ELR (cell line): ENCODE measurements around the gene CHDH.
A peak's percentile ranks its signal among the peaks of the same experiment; 100 is the strongest.

Experiments
- DNase-seq: peaks from one replicate; pipeline ENCODE4 v3.0.0-alpha.2; 2015; ENCODE audit warnings: low read depth

Gene CHDH

DNA sequence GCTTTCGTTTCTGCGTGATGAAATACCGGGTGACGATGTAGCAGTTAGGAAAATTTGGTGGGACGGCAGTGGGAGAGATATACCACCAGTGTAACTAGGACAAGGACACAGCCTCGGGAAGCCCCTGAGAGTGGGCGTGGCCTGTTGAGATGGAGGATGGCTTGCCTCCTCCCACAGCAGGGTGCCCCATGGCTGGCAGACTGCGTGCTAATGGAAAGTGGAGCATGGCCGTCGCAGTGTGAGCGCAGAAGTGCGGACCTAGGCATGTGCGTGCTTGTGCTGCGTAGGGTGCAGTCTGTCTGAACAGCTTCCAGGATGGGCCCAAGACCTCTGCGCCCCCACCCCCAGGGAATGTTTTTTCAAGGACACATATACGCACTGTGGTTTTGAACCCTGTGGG lies 56.8 kb downstream of the CHDH start:
- DNase-seq = no peak

- no peak for DNase-seq
Observed at GRCh38 chr3:53788038-53788437, 58.2 kb downstream of the CHDH start.

DNA sequence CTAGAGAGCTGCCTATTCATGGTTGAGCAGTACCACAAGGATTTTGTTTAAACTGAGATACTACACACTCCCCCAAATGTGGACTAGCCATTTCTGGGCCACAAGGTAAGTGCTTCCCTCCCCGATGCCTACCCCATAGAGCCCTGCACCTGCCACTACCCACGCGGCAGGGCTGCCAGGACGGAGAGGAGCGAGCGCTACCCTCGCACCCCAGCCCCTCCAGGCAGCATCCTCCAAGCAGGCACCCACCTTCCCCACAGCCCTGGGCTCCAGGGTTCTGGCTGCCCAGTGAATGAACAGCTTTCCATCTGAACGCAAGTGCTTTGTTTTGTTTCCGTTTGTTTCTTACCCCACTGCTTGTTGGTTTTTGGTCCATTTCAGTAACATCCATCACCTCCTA lies 59.2 kb downstream of the CHDH start:
- no peak for DNase-seq

GRCh38 chr3:53780806-53781205 lies 65.4 kb downstream of the CHDH start:
- DNase-seq = no peak

DNA sequence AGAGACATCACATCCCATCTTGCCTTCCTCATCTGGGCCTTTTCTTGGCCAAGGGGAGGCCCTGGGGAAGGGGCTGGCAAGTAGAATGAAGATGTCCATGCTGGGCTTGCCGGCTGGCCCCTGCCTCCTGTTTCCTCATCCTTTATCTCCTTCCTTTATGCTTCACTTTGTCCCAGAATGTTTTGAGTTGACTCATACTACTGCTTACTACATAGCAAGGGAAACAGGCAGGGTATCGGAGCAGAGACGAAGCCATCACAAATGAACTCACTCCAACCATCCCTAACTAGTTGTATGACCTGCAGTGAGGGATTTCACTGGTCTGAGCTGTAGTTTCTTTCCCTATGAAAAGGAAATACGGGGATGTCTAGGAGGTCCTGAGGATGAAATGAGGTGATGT lies 66.0 kb downstream of the CHDH start:
- DNase-seq = no peak

DNA sequence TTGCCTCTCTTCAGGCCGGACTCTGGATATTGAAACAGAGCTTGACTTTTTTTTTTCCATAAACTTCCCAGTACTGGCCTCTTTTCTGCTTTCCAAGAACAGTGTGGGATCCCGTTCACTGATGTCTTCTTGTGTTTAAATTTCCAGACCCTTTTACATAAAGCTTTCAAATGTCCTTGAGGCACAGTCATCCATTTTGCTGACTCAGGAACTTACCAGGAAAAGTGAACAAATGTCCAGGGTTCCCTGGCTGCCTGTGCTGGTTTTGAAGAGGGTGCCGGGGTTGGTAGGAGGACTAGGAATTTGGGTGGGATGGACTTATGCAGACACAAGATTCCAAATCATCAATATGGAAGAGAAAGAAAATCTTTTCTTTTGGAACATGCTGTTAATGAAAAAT lies 68.1 kb downstream of the CHDH start:
- no peak for DNase-seq

GRCh38 chr3:53777468-53777867 lies 68.8 kb downstream of the CHDH start:
- no peak for DNase-seq

DNA sequence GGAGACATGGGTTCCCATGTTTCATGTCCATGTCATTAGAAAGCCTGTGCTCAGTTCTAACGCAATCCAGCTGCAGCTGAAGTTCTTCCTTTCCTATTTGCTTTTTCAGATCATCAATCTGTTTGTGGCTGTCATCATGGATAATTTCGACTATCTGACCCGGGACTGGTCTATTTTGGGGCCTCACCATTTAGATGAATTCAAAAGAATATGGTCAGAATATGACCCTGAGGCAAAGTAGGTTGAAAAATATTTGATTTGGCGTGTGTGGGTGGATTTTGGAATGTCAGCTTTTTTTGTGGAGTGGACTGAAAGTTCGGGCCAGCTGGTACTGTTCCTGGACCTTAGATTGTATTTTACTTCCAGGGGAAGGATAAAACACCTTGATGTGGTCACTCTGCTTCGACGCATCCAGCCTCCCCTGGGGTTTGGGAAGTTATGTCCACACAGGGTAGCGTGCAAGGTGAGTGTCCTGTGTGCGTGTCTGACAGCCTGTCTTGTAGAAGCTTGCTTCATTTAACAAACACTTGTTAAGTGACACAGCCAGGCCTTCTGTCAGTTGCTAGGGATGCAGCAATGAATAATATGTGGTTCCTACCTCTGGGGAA lies 69.6 kb downstream of the CHDH start:
- no peak for DNase-seq

DNA sequence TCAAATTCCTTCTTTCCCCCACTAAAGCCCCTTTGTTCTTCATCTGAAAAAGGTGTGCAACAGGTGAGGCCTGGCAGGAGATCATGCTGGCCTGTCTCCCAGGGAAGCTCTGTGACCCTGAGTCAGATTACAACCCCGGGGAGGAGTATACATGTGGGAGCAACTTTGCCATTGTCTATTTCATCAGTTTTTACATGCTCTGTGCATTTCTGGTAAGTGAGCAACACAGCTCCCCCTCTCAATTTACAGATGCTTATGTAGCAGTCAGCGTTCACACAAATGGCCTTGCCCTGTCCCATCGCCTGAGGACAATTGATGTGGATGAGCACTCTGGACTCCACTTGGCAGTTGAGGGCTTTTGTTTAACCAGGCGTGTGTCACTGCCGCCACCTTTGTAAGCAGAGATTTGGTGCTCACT lies 70.4 kb downstream of the CHDH start:
- DNase-seq = no peak

DNA sequence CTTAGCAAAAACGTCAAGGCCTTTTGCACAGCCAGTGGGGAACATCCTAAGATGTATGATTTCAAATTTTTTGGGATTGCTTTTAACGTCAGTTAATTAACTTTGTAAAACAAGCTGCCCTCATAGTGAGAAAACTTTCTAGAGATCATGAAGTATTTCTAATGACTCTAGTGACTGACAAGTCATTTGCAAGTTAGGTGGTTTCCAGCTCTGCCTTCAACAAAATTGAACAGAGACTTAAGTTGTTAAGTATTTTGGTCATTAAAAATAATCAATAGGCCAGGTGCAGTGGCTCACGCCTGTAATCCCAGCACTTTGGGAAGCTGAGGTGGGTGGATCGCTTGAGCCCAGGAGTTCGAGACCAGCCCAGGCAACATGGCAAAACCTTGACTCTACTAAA lies 71.2 kb downstream of the CHDH start:
- no peak for DNase-seq

- DNase-seq = no peak
Observed at GRCh38 chr3:53774414-53774813, 71.8 kb downstream of the CHDH start.

DNA sequence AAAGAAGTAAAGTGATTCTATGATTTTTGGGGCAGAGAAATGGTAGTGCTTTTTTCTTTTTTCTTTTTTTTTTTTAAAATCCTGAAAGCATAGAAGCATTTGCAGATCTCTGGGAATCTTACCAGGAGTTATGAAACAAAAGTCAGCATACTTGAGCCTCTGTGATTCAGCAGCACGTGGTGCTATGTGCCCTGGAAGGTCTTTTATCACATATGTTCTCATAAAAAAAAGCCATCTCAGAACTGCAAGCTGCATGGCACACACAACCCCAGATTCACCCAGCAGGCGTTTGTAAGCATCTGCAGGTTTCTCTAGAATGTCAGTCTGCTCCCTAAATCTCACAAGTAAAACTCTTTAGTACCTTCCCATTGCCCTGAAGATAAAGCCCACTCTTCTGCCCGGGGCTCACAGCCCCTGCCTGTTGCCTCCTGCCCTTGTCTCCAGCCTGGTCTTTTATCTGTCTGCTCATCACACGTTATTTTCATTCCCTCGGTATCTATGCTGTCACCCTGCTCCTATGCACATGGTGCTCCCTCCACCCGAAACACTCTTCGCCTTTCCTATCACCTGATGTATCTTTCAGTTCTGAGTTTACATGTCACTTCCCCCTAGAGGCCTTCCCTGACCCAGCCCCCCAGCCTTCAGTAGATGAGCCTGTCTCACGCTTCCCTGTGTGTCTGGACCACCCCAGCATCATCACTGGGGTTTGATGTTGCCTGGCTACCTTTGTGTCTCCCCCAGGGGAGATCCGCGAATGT lies 72.4 kb downstream of the CHDH start:
- DNase-seq = peak; percentile 15

DNA sequence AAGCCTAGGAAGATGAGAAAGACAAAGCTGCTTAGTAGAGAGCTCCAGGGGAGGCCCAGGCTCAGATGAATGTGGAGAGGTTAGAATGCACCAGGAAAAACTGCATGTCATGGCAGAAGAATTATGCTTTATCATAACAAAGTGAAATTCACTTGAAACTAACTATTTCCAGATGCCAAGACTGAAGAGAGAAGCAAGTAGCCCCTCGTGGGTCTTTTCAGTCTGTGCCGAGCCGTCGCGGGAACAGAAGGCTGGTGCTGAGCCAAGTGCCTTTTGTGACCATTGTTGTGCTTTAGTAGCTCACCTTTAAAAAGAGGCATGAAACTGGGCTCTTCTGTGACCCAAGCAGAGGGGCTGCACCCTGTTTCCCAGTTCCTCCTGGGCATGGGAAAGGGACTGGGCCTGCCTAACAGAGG lies 73.2 kb downstream of the CHDH start:
- no peak for DNase-seq

- DNase-seq = no peak
Observed at GRCh38 chr3:53772562-53772961, 73.7 kb downstream of the CHDH start.

- no peak for DNase-seq
Observed at GRCh38 chr3:53768478-53769459, 77.5 kb downstream of the CHDH start.

GRCh38 chr3:53766706-53767105 lies 79.5 kb downstream of the CHDH start:
- DNase-seq = no peak

- no peak for DNase-seq
Observed at GRCh38 chr3:53765753-53766152, 80.5 kb downstream of the CHDH start.

DNA sequence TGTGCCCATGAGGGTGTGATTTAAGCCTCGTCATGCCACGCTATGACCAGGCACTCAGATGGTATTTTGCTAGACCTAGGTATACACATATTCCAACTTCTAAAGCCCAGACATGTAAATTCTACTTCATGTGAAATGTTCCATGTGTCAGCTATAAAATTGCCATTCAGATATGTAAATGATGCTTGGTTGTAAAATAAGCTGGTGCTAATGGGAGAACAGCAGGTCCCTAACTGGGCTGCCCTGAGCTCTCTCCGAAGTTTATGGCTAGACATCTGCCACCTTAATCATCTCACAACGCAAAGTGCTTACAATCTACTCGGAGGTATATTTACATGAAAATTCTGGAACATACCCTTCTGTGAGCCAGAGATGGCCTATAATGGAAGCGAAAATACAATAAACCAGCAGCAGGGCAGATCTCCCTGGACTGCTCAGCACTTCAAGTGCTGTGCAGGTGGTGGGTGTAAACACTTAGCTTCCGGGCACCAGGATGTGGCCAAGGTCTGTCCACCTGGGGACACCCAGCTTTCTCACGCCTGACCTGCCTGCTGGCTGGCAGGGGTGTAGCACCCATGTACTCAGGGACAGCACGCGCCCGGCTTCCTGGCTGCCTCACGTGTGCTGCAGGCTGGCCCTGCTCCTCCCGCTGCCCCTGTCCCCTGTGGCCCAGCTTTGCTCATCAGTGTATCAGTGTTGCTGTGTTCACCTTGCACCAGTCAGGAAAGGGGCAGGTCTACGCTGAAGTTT lies 82.0 kb downstream of the CHDH start:
- DNase-seq = no peak

DNA sequence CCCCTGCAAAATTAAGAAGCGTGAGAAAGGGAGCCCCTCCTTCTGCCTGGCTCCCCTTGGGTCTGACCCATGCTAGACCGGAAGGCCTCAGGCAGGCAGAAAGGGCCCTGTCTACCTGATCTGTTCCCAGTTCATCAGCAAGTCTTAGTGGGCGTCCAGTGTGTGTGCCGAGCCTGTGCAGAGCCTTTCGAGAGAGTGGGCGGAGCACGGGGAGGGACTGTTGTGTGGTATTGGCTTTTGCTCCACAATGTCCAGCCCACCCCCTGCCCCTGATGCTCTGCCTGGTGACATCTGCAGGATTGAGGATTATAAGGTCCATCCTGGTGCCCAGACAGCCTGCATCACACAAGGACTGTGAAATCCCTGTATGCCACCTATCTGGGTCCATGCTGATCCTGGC lies 82.9 kb downstream of the CHDH start:
- DNase-seq = no peak
